HL-60/S4 (cell line): Measurements from ENCODE around the gene BLID.

Experiments used
- in situ Hi-C: fragments of 300-500 bp; cut with MboI; formaldehyde crosslinking; loops from 2 replicates; pipeline ENCODE4 v1.14.3; 2022; ENCODE audit warnings: low sequenced_read_pairs

BLID gene

GRCh38 chr11:122085264-122085663 is 30.8 kb downstream of the BLID start:
- in situ Hi-C loops: no loop called here

GRCh38 chr11:122082205-122082604 is 33.8 kb downstream of the BLID start:
- in situ Hi-C loops: no loop called here

GRCh38 chr11:122081073-122081472 is 34.9 kb downstream of the BLID start:
- in situ Hi-C loops: no loop called here

- in situ Hi-C loops: no loop called here
Measured at GRCh38 chr11:122077459-122077858, 38.6 kb downstream of the BLID start.

- in situ Hi-C loops: no loop called here
Measured at GRCh38 chr11:122076512-122077120, 39.4 kb downstream of the BLID start.

GRCh38 chr11:122075016-122075415 is 41.0 kb downstream of the BLID start:
- in situ Hi-C loops: no loop called here

GRCh38 chr11:122074022-122074421 is 42.0 kb downstream of the BLID start:
- in situ Hi-C loops: no loop called here

GRCh38 chr11:122071709-122072202 is 44.3 kb downstream of the BLID start:
- in situ Hi-C loops: no loop called here

- in situ Hi-C loops: no loop called here
Measured at GRCh38 chr11:122069707-122070360, 46.2 kb downstream of the BLID start.

- in situ Hi-C loops: no loop called here
Measured at GRCh38 chr11:122068837-122069236, 47.2 kb downstream of the BLID start.

GRCh38 chr11:122068141-122068540 is 47.9 kb downstream of the BLID start:
- in situ Hi-C loops: no loop called here
